GM12875 (cell line): ENCODE results near the gene IMPDH1.
"Not testable (repeated sequence)": the region's sequence is repeated elsewhere in the genome, so short reads cannot be mapped to it uniquely, and the experiment has no call there.

Experiments used
- H3K4me3 ChIP-seq: one replicate; pipeline ENCODE4 v1.5.1; 2011; ENCODE audit warnings: low read depth, low read length, control low read depth
- TF ChIP-seq, protein P1 (sequence below): IDR thresholded peaks from 2 replicates; pipeline ENCODE4 v1.5.1; 2011; ENCODE audit warnings: low read depth, mild to moderate bottlenecking, control low read depth, inconsistent platforms, low read length, moderate library complexity, borderline replicate concordance; ENCODE audit not compliant: insufficient read depth

Gene IMPDH1

DNA sequence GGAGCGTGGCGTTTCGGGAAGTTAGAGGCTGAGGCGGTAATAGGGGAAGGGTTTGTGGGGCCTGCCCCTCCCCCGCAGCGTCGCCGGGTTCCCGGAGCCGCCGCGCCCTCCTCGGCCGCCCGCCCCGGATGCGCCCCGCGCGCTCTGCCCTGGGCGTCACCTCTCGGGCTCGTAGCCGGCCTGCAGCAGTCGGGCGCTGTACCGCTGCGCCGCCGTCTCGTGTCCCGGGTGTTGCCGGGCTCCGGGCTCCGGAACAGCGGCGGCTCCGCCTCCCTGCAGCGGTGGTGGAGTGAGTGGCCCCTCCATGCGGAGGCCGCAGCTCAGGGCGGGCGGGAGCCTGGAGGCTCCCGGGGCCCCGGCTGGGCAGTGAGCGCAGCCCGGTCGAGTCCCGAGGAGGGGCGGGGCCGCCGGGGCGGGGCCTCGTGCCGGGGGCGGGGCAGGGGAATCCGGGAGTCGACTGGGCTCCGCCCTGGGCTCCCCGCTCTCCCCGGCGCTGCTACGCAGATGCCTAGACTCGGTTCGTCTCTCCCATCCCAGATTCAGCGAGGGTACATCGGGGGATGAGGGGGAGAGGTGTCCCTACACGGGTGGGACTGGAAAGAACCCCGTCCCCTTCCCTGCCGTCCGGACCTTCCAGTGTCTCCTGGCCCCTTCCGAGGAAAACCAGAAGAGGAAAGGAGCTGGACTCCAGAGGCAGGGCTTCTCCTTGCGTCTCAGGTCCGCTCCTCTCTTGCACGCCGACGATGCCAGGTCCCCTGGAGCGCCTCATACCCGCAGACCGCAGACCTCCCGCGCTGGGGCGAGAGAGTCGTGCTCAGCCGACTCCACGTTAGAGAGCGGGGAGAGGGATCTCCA, at the start of gene IMPDH1:
TSS of gene IMPDH1 (minus strand) at position 387 of the 855 bp plus-strand sequence. CDS start at position 306, 81 bp downstream.
- peak within 1 kb of the TSS; percentile 64 for H3K4me3 ChIP-seq
- TF ChIP-seq, protein P1, sequence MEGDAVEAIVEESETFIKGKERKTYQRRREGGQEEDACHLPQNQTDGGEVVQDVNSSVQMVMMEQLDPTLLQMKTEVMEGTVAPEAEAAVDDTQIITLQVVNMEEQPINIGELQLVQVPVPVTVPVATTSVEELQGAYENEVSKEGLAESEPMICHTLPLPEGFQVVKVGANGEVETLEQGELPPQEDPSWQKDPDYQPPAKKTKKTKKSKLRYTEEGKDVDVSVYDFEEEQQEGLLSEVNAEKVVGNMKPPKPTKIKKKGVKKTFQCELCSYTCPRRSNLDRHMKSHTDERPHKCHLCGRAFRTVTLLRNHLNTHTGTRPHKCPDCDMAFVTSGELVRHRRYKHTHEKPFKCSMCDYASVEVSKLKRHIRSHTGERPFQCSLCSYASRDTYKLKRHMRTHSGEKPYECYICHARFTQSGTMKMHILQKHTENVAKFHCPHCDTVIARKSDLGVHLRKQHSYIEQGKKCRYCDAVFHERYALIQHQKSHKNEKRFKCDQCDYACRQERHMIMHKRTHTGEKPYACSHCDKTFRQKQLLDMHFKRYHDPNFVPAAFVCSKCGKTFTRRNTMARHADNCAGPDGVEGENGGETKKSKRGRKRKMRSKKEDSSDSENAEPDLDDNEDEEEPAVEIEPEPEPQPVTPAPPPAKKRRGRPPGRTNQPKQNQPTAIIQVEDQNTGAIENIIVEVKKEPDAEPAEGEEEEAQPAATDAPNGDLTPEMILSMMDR = no peak

DNA sequence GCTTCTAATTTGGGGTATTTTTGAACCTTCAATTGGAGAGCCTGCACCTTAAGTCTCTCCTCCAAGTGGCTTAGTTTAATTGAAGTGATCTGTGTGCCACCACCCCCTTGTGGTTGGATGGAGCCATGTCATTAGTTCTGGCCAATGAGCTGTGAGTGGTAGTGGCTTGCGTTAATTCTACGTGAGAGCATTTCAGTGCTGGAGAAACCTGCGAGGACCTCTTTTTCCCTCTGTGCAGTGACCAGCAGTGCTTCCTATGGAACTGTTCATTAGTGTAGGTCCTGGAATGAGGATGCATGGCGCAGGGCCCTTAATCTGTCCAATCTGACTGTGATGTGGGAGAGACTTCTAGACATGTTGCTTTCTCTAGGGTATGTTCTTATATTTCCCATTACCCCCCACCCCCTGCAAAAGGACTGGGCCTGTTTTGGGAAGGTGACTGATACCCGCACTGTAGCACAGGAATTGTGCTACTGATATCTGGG, 49.7 kb upstream of the IMPDH1 start:
- H3K4me3 ChIP-seq = no peak overlapping the region
- TF ChIP-seq, protein P1 = peak; percentile 66

DNA sequence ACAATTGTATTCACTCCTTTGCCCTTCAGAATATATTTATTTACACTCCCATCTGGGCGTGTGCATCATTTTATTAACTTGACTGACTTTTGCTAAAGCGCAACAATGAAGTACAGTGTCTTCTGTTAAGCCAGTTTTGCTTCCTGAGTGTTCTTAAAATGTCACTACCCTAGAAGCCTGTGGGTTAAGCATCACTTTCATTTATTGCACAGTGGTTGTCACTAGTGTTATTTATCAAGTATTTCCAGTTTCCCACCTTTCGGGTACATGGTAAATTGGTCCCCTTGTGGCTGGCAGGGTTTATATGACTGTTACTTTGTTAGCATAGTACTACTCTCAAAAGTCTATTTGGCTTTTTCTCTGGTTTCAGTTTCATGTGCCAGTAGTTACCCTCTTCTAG, 49.2 kb upstream of the IMPDH1 start:
- TF ChIP-seq, protein P1 = no peak
- H3K4me3 ChIP-seq = no peak overlapping the region

DNA sequence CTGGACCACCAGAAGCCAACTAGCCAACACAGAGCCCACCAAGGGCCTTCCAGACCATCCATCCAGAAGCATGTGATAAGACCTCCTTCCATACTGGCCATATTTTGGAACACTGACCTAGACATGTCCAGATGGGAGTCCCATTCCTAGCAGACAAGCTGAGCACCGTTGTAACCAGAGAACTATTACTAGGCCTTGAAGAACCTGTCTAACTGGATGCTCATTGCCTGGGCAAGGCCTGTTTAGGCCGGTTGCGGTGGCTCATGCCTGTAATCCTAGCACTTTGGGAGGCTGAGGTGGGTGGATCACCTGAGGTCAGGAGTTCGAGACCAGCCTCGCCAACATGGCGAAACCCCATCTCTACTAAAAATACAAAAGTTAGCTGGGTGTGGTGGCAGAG, 47.6 kb upstream of the IMPDH1 start:
- H3K4me3 ChIP-seq = not testable (repeated sequence)

DNA sequence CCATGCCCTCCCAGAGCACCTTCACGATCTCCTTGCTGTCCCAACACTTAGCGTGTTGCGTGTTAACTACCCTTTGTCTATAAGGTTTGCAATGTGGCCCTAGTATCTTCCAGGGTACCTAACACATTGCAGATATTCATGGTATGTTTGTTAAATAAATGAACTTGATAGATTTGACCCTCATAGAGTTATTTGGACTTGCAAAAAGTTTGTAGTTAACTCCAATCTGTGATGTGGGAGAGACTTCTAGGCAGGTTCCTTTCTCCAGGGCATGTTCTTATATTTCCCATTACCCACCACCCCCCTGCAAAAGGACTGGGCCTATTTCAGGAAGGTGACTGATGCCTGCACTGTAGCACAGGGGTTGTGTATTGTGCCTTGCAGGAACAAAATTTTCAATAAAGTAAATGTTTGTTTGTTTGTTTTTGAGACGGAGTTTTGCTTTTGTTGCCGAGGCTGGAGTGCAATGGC, 46.5 kb upstream of the IMPDH1 start:
- peak overlapping the region; percentile 97 for H3K4me3 ChIP-seq
- TF ChIP-seq, protein P1 = no peak

DNA sequence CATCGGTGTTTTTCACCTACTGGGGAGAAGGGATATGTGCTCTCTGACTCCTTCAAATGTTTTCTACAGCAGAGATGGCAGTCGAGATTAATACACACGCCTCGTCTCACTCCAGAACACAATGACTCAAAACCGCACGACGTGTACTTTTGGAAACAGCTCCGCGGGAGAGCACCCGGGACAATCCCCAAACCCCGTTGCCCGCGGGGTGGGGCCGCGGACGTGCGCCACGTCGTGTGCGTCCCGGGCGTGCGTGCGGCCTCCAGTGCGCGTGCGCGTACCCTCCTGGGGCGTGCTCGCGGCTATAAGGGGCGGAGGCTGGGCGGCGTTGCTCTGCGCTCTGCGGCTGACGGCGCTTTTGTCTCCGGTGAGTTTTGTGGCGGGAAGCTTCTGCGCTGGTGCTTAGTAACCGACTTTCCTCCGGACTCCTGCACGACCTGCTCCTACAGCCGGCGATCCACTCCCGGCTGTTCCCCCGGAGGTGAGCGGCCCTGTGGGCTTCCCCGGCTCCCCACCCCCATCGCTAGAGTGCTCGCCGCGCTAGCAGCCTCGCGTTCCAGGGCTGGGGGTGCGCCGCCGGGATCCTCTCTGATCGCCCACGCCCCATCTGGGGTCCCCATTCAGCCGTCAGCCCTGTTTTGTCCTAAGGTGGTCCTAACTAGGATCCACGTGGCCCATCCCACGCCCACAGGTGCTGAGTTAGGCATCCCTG, 45.9 kb upstream of the IMPDH1 start, which contains the start of gene HILPDA:
TSS of gene HILPDA (plus strand) at position 336 of the 712 bp plus-strand sequence. CDS start 1,391 bp downstream, outside the sequence.
- TF ChIP-seq, protein P1 = no peak
- H3K4me3 ChIP-seq = peak within 1 kb of the TSS; percentile 97

DNA sequence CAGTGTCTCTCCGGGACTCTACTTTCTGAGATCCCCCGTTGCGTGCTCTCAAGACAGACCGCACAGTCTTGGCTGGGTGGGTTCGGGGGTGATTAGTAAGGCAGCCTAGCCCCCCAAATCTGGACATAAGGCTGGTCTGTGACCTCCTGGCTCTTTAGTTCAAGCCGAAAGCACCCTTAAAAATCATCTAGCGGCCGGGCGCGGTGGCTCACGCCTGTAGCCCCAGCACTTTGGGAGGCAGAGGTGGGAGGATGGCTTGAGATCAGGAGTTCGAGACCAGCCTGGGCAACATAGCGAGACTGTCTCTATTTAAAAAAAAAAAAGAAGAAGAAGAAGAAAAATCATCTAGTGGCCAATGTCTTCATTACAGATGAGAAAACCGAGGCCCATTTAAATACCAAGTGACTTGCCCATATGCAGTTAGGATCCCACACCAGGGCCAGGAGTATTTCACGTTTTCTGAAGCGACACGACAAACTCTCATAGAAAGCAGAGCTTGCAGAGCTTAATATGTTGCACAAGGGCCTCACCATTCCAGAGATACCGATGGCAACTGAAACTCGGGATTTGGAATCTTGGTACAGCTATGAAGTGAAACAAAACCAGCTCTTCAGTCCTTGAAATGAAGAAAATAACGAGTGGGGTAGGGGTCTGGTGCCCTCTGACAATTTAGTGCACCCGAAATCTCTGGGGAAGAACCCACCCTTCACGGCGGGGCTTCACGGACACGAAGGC, 45.2 kb upstream of the IMPDH1 start:
- peak overlapping the region; percentile 97 for H3K4me3 ChIP-seq
- TF ChIP-seq, protein P1 = no peak
